Iris pigment epithelial cell (primary cell): ENCODE results near the gene PPFIBP2.

Source experiments
- DNase-seq: peaks from one replicate; pipeline ENCODE4 v3.0.0-alpha.2; 2011; ENCODE audit warnings: low read depth

The PPFIBP2 gene

DNA sequence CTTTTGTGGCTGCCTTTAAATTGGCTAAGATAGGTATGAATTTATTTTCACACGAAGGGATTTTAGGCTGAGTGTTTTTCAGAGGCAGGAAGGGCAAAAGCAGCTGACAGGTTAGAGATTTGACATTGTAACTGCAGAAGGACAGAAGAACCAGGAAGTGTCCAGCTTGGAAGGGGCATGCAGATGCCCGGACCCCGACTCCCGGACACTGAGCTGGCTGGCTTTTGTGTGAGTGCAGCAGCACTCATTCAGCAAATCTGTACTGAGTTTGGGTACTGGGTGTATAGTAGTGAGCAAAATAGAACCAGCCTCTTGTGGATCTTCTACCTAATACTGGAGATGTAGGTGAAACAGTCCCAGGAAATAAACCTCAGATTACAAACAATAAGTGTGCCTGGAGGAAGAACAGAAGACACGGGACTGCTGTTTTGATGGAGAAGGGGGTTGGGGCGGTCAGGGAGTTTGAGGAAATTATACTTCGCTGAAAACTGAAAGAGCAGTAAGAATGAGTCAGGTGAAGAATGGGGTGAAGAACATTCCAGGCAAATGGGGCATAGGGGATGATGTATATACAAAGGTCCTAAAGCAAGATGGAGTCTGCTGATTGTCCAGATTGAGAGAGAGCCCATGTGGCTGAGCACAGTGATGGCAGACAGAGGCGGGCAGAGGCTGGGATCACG lies 64.6 kb downstream of the PPFIBP2 start:
- no peak for DNase-seq

DNA sequence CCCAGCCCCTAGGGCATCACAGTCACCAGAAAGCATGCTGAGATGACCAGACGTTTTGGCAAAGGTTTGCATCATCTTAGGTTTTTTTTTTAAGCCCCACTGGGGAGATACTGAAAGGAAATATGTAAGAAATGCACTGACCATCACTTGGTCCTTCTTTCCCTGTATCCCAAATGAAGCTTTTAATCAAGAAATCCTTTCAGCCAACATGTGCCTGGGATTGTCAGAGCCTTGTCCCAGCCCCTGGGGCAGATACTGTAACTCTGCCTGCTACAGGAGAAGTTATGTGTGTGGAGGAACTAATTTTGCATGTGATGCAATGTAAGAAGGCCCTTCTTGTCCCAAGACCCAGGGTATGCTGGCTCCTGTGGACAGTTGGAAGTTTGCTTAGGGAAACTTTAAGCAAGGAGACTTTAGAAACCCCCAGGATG lies 65.6 kb downstream of the PPFIBP2 start:
- peak; percentile 46 for DNase-seq

DNA sequence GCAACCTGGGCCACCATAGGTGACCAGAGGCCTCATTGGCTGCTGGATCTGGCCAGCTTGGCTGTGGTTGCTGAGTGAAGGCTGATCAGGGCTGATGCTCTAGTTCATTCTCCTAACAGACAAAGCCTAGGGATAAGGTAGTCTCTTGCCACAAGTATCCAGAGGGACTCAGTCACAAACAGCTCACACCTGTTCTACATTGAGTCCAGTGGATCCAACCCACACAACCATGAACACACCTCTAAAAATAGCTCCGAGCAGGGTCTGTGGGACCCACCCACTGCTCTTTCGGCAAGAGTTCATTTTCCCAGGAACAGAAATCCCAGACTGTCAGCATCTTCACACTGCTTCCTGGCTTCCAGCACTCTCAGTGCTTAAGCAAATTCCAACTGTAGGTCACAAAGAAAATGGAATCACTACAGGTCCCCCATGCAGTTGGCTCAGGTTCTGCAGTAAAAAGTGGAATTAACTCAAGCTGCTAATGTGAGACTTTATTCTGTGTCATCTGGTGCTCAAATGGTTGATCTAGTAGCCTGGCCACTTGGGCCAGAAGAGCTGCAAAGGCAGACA lies 67.3 kb downstream of the PPFIBP2 start:
- no peak for DNase-seq

DNA sequence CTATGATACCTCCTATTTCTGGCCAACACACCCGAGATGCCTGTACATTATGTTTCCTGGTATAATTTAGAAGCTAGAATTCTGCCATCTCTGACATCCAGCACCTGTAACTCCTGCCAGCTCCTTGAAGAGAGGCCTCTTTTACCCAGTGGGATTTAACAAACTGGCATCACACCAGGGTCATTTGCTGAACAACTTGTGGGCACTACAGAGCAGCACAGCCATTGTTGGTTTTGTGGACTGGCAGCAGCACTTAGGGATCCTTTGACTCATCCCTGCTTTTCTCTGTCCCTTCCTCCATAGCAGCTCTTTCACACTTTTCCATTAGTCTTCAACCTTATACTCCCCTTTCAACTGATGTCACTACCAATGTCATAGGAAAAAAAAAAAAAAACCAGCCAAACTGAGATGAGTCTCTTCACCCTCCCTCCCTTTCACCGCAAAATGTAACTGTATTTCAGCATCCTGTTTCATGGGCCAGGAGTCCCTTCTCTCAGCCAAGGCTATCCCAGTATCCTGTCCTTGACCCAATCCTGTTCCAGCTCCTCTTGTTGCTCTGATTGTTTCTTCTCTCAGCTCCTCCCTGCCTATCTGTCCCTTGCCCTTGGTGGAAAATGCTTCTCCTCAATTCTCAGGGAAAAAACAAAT lies 68.7 kb downstream of the PPFIBP2 start:
- DNase-seq = no peak

DNA sequence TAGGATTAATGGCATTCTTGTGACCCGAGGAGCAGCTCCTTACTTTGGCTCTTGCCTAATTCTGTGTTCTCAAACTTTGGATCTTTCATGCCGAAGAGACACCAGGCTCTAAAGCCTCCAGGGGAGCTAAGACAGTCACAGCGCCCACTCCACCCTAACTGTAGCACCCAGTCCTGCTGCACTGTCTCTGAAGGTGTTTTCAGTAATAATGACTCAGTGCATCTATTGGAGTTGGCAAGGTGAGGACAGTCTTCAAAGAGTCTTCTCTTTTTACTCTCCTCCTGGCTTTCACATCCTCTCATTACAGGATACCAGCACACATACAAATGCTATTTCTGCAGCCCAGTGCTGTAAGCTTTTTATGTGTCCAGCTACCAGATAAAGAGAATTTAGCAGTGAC lies 69.4 kb downstream of the PPFIBP2 start:
- no peak for DNase-seq

DNA sequence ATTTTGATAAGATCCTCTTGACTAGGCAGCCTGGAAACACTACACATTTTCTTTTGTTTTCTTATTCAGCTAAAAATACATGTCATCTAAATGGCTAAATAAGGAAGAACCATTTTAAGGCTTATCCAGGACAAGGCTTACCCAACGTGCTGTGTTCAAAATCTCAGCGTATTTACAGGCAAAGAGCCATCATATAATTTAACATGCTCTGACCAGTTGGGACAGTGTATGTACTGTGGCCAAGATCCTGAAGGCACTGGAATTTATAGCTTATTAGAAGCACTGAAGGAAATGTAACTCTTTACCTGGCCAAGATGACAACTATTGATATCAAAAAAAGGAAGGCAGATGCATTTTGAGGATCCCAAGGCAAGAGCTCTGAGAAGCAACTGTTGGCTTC lies 71.1 kb downstream of the PPFIBP2 start:
- DNase-seq = no peak

DNA sequence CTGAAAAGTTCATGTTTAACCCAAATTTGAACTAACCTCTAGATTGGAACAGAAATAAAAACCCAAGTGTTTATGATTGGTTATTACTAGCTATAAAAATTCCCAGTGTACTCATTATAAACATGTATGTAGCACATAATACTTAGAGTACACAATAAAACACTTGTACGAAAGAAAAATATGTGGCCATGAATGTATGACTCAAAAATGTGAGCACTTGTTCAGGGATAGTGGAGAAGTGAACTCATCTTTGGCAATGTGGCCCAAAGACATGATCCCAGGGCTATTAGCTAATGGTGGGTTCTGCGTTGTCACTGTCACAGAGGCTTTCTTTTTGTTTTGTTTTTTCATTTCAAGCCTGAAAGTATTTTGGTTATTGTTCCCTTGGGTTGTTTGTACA lies 72.0 kb downstream of the PPFIBP2 start:
- DNase-seq = peak; percentile 36

DNA sequence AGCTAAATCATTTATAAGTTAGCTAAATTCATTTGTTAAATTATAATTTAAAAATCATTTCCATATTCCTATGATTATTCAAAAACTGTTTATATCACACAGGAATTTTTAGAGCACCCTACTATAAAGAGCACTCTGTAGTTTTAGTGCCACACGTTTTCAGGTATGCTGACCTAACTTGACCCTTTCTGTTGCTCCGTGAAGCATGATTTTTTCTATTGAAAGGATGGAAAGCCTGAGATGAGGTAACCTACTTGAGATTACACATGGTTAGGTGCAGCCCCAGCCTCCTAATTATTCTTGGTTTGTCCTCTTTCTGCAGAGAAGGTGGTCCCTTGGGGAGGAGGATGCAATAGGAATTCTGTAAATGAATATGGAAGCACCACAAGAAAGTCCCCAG lies 72.6 kb downstream of the PPFIBP2 start:
- no peak for DNase-seq

DNA sequence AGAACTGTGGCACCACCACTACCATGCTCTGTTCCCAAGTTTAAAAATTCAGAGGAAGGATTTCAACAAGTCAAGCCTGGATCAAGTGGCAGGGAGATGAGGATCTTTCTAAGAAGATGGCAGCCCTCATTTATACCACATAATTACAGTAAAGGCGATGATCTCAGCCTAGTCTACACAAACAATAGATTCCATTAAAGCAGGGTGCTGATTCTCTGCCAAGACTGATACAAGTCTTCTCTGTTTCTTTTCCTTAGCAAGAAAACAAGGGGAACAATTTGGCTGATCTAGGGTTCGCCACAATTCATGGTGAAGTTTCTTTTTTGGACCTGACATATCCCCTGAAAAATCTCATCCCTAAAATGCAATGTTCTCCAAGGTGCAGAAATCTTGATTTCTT lies 73.9 kb downstream of the PPFIBP2 start:
- DNase-seq = no peak

DNA sequence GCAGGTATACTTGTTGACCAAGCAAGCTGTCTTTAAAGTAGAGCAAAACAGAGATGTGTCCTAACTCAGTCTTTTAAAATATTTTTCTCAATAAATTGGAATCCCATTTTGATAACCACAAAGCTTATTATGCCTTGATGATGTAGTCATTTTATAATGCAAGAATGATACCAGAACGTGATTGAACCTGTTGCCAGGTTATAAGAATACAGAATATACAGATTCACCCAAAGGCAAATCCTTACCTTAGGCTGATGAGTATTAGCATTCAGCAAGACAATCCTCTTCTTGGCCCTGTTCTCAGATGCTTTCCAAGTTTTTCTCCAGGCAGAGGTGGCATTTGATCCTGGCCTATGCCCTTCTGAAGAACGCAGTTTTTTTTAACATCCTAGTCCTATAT lies 76.1 kb downstream of the PPFIBP2 start:
- no peak for DNase-seq

DNA sequence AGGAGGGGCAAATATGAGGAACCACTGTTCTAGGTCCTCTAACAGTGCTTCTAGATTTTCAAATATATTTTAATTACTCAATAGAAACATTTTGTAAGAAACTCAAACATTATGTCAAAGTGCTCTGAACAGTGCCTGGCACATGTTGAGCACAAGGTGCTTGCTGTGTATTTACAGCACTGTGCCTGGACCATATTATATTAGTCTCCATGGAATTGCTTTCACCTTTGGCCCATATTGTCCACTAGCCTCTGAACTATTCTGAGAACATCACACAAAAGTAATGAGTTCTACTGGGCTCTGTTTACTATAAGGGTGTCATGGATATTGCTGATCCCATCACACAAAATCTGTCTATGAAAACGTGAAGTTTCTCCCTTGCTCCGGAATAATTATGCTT lies 76.7 kb downstream of the PPFIBP2 start:
- no peak for DNase-seq

DNA sequence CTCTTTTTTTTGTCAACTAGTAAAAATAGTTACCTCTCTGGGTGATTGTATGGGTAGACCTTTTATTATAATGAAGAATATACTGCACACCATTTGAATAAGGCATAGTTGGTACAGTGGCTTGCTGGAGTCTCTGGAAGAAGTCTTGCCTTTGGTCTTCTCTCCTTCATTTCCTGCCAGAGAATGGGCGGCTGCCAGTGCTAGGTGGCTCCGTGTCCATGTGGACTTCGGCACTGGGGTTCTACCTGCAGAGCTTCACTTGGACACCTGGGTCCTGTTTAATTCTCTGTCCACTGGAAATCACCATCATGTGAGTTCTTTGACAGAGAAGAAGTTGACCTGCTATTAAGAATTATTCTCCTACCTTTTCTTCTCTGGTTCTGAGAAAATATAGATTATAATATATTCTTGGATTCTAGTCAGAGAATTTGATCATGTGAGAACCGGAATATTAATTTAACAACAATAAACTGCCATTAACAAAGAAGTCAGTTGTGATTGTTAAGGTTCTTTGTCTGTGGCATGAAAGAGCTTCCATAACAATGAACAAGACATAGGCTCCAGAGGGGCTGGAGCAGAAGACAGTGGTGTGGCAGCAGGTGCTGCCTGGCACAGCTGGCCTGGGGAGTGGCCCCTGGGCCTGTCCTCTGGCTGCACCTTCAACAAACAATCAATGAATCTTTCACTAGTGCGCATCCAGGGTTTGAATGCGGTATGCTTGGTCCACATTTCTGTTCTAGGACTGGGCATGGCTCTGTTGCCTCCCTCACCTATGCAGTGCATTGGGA lies 77.5 kb downstream of the PPFIBP2 start:
- DNase-seq = no peak

DNA sequence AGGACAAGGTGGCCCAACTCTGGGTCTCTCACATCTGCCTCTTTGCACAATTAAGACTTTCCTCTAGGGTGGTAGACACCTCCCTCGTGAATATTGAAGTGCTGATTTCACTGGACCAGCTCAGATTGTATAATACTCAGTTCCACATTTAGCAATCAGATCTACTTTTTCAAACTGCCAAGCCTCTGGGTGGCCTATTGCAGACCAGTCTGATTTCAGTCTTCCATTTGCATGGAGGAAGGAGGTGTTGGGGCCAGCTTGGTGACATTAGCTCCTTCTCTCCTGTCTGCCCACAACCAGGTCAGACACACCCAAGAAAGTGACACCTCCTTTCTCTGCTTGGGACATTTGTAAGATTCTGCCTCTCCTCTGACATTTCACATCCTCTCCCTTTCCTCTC lies 78.2 kb downstream of the PPFIBP2 start:
- DNase-seq = no peak

DNA sequence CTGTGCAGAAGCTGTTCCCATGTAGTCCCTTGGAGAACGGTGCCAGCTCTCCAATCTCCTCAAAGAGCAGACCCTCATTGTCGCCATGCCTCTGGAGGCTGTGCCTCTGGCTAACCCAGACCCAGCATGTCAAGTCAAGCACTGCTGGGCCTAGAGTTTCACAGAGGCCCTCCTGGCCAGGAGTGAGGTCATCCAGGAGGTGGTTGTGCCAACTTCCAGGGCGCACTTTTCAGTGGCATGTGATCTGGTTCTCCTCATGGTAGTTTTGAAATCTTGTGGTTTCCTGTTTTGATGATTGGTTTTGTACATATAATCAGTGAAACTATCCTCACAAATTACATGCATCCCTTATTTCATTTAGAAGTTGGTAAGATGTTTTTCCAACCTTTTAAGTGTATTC lies 78.9 kb downstream of the PPFIBP2 start:
- peak; percentile 56 for DNase-seq

DNA sequence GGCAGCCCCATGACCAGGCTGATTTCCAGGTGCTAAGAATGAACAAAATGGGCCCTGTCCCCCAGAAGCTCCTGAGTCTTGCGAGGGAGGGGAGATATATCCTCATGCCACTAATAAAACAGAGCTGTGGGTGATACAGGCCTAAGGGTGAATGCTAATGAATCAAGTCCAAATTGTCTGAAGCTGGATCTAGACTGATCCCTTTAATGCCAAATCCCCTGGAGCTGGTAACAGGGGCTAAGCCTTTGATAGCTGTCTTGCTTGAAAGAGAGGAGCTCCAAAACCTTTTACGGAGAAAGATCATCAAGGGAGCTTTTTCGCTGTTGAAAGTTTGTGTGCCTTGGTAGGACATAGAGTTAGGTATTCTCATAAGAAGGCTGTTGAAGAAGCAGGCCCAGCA lies 79.7 kb downstream of the PPFIBP2 start:
- DNase-seq = no peak

DNA sequence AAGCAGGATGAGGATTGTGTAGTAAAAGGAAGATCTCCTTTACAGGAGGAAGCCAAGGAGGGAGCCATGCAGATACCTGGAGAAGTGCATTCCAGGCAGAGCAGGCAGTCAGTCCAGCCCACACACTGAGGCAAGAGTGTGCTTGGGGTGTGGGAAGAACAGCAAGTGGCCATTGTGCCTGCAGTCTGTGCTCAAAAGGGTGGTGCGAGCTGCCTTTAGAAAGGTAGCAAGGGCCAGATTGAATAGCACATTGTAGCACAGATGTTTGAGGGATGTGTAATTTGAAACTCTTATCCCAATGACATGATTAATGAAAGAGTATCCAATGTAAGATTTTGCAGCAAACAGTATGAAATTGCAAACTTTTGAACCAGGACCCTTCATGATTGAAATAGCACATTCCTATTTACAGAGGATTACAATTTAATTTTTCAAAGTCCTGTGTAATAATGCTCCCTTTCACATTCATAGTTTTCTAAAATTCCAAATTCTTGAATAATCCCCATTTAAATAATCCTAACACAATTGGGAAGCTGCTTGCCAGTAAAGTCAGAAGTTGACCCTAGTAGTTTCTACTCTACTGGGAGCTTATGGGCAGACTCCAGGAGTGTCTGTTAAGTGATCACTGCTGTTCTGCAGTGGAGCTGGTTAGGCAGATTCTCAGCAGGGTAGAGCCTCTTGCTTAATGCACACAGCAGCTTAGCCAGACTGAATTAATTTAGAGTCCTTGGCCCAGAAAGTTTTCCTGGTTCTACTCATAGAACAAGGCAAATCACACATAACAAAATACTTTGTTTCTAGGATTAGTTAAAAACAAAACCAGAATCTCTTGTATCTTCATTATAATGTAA lies 81.4 kb downstream of the PPFIBP2 start:
- DNase-seq = peak; percentile 38

DNA sequence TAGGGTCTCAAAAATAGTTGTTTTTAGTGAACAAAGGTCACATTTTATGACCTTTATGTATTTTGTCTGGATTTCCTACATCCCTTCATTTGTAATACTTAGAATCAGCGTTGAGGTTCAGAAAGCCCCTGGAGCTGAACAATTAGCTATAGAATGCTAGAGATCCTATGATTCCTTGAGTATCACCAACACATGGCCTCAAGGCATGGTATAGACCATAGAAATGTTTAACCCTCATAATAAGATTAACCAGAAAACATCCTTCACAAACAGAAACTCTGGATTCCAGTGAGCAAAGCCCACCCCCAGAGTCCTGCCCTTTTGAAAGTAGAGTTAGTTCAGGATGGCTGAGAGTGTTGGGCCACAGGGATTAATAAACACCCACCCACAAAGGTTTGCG lies 82.2 kb downstream of the PPFIBP2 start:
- no peak for DNase-seq

DNA sequence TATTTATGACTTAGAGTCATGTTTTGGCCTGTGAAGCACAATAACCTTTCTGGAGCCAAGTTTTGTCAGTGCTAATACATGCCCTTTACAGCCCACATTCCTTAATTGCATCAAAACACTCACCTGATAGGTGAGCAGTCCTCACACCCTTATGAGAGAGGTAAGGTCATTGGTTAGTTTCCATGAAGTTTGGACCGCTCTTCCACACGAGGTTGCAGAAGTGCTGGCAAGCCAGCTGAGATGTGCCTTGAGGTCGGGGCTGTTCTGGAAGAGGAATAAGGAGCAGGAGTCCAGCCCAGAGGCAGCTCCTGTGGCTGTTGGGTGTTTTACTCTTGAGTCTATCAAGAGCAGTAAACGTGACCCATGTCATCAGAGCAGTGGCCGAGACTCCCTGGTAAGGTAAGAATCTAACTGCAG lies 83.2 kb downstream of the PPFIBP2 start:
- no peak for DNase-seq

DNA sequence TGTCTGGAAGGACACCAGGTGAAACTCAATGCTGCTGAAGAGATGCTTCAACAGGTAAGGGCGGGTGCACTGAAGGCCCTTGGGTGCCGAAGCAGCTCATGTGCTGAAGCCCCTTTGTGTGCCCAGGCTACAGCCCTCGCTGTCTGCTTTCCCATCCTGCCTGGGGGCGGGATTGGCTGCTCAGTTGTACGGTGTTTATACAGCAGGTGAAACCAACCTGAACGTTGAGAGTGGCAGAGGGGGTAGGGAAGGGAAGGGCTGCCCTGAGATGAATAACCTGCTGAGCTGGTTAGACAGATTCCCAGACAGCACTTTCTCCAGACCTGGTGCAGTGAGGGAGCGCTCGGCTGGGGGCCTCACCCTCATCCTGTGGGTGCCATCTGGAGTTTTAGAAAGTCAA lies 83.8 kb downstream of the PPFIBP2 start:
- DNase-seq = no peak

DNA sequence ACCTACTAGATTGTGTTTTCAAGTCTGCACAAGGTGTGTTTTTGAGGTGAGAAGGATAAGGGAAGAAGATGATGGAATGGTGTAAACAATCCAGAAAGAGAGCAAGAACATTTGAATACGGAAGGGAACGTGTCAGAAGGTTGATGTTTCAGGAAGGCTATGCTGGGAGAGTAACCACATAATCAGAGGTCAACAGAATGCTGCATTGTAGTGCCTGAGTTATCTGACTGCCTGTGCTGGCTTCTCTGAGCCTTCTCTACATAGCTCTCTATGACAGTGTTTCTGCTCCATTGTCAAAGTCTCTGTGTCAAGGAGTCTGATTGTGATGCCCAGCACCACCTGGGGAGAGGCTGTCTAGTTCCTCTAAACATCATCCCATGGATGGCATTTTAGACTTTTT lies 85.4 kb downstream of the PPFIBP2 start:
- no peak for DNase-seq

DNA sequence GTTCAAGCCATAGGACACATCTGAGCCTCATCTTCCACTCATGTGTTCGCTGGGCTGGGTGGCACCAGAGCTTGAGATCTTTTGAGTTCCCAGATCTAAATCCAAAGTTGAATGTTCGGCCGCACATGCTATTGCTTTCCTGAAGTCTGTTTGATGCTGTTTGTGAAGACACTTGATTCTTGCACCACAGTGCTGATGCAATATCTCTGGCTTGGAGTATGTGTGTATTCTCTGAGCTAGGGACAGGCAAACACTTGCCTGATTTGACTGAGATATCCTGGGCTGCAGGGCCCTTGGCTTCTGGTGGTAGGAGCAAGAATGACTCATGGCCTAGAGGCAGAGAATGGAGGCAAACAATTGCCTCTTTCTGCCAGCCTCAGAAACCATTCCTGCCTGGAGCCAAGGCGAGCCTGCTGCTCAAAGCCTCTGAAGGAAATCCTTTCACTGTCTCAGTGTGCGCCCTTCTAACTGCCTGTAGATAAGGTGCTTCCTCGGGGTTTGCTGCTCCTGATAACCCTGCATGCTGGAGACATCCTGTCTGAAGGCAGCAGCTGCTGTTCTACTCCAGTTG lies 86.5 kb downstream of the PPFIBP2 start:
- peak; percentile 95 for DNase-seq
